SK-N-SH (cell line): ENCODE data around the gene SERPINB2. TPM values are rescaled to one million over a fixed set of nuclear protein-coding genes. Genes with fewer than 3 reads are reported as not detected.
A peak's percentile ranks its signal among the peaks of the same experiment; 100 is the strongest.
"Not testable (repeated sequence)": the region's sequence is repeated elsewhere in the genome, so short reads cannot be mapped to it uniquely, and the experiment has no call there.

Experiments
- CTCF ChIA-PET: fragments of 300-600, 350-600 bp; formaldehyde crosslinking; extraction: SDS; loops from one replicate; lab custom pipeline; 2021; lab: Yijun Ruan, JAX
- POLR2A ChIA-PET: fragments of 350-600 bp; sonication (Branson Sonifier 250); formaldehyde crosslinking; extraction: SDS; loops from one replicate; lab custom pipeline; 2020; ENCODE audit warnings: antibody characterized with exemption, inconsistent platforms; lab: Yijun Ruan, JAX
- DNase-seq: peaks from one replicate; pipeline ENCODE4 v3.0.0; 2012
- H2AFZ ChIP-seq: fragments of 200-600 bp; sonication (generic); 2 replicates; pipeline ENCODE4 v1.8.1; 2016; ENCODE audit warnings: antibody characterized with exemption, mild to moderate bottlenecking, low read depth
- H3F3A ChIP-seq: fragments of 200-600 bp; sonication (generic); replicated peaks from 2 replicates; pipeline ENCODE3; 2016; ENCODE audit warnings: antibody characterized with exemption, mild to moderate bottlenecking; ENCODE audit not compliant: insufficient read depth
- H3K27ac ChIP-seq, 2 experiments: fragments of 200-500 bp in 1 of 2; fragments of 200-600 bp in 1 of 2; sonication (Bioruptor generic) in 1 of 2; sonication (generic), shearing (Covaris generic) in 1 of 2; 2 replicates each; pipeline versions ENCODE4 v1.5.1 to v1.6.1; 2014 to 2016; ENCODE audit warnings: low read depth in 2 of 2, inconsistent platforms in 1 of 2, low read length in 1 of 2, mild to moderate bottlenecking in 1 of 2, mixed read lengths in 1 of 2
- H3K27me3 ChIP-seq: fragments of 200-600 bp; sonication (generic), shearing (Covaris generic); 2 replicates; pipeline ENCODE4 v1.6.1; 2016; ENCODE audit warnings: mixed run types; ENCODE audit not compliant: insufficient read depth
- H3K36me3 ChIP-seq, 2 experiments: fragments of 200-500 bp in 1 of 2; fragments of 200-600 bp in 1 of 2; sonication (Bioruptor generic) in 1 of 2; sonication (generic) in 1 of 2; replicated peaks in 1 of 2; 2 replicates each; pipeline versions ENCODE3 to v1.5.1; 2014 to 2016; ENCODE audit warnings: low read length in 1 of 2, mild to moderate bottlenecking in 1 of 2; ENCODE audit not compliant: insufficient read depth in 2 of 2, control insufficient read depth in 1 of 2
- H3K4me1 ChIP-seq, 2 experiments: fragments of 200-500 bp in 1 of 2; fragments of 200-600 bp in 1 of 2; sonication (Bioruptor generic) in 1 of 2; sonication (generic), shearing (Covaris generic) in 1 of 2; 2 replicates each; pipeline versions ENCODE4 v1.5.1 to v1.6.1; 2014 to 2016; ENCODE audit warnings: low read depth in 1 of 2, low read length in 1 of 2, mixed run types in 1 of 2; ENCODE audit not compliant: insufficient read depth in 2 of 2, control insufficient read depth in 1 of 2
- H3K4me2 ChIP-seq: fragments of 200-600 bp; sonication (generic), shearing (Covaris generic); 2 replicates; pipeline ENCODE4 v1.6.1; 2017; ENCODE audit warnings: mixed run types
- H3K4me3 ChIP-seq, 2 experiments: fragments of 200-500 bp in 1 of 2; fragments of 200-600 bp in 1 of 2; sonication (Bioruptor generic) in 1 of 2; sonication (generic), shearing (Covaris generic) in 1 of 2; 2 replicates each; pipeline versions ENCODE4 v1.5.1 to v1.8.1; 2014 to 2016; ENCODE audit warnings: low read depth in 2 of 2, inconsistent platforms in 1 of 2, low read length in 1 of 2, mild to moderate bottlenecking in 1 of 2, mixed read lengths in 1 of 2, moderate library complexity in 1 of 2
- H3K79me2 ChIP-seq: fragments of 200-600 bp; sonication (generic); 2 replicates; pipeline ENCODE4 v1.8.1; 2017; ENCODE audit warnings: mild to moderate bottlenecking; ENCODE audit not compliant: insufficient read depth
- H3K9ac ChIP-seq: fragments of 200-600 bp; sonication (generic); 2 replicates; pipeline ENCODE4 v1.6.1; 2017; ENCODE audit warnings: mixed run types
- H3K9me2 ChIP-seq: fragments of 200-600 bp; sonication (generic); 2 replicates; pipeline ENCODE4 v1.6.1; 2017; ENCODE audit warnings: mixed run types
- H3K9me3 ChIP-seq: fragments of 200-600 bp; sonication (generic); 2 replicates; pipeline ENCODE4 v1.6.1; 2017; ENCODE audit warnings: mixed run types, mild to moderate bottlenecking, moderate library complexity
- H4K20me1 ChIP-seq: fragments of 200-600 bp; sonication (generic); 2 replicates; pipeline ENCODE4 v1.6.1; 2017; ENCODE audit warnings: mild to moderate bottlenecking, mixed run types; ENCODE audit not compliant: insufficient read depth
- ELF1 ChIP-seq: IDR thresholded peaks from 2 replicates; pipeline ENCODE4 v1.4.0; 2012
- FOXM1 ChIP-seq: IDR thresholded peaks from 2 replicates; pipeline ENCODE4 v1.4.0; 2012; ENCODE audit warnings: low read depth, mild to moderate bottlenecking
- GATA2 ChIP-seq: sonication (generic); formaldehyde crosslinking; IDR thresholded peaks from 2 replicates; pipeline ENCODE4 v1.5.0; 2020; ENCODE audit warnings: mild to moderate bottlenecking, missing genetic modification reagents
- IRF3 ChIP-seq: fragments of 150-350 bp; IDR thresholded peaks from 2 replicates; pipeline ENCODE4 v1.6.1; 2016; ENCODE audit warnings: mild to moderate bottlenecking, low read depth, low read length
- MAX ChIP-seq: IDR thresholded peaks from 2 replicates; pipeline ENCODE4 v1.4.0; 2012; ENCODE audit warnings: low read depth
- MXI1 ChIP-seq: IDR thresholded peaks from 2 replicates; pipeline ENCODE4 v1.6.1; 2012; ENCODE audit warnings: mild to moderate bottlenecking, low read depth, low read length, improper control_type of control experiment
- PBX3 ChIP-seq: IDR thresholded peaks from 2 replicates; pipeline ENCODE4; 2012
- RAD21 ChIP-seq: IDR thresholded peaks from 2 replicates; pipeline ENCODE4 v1.6.1; 2012; ENCODE audit warnings: mild to moderate bottlenecking, low read length
- RFX5 ChIP-seq: IDR thresholded peaks from 2 replicates; pipeline ENCODE4 v1.6.1; 2012; ENCODE audit warnings: mild to moderate bottlenecking, improper control_type of control experiment, low read length
- SIN3A ChIP-seq: IDR thresholded peaks from 2 replicates; pipeline ENCODE4 v1.6.1; 2012; ENCODE audit warnings: low read depth, mild to moderate bottlenecking, low read length, moderate library complexity, borderline replicate concordance
- TAF1 ChIP-seq: IDR thresholded peaks from 2 replicates; pipeline ENCODE4 v1.6.1; 2012; ENCODE audit warnings: low read depth, mild to moderate bottlenecking, low read length, moderate library complexity, borderline replicate concordance
- TEAD4 ChIP-seq: IDR thresholded peaks from 2 replicates; pipeline ENCODE4 v1.4.0; 2012; ENCODE audit warnings: mild to moderate bottlenecking, borderline replicate concordance; ENCODE audit not compliant: insufficient read depth
- YY1 ChIP-seq: IDR thresholded peaks from 2 replicates; pipeline ENCODE4 v1.4.0; 2012; ENCODE audit warnings: low read depth, mild to moderate bottlenecking
- ZBTB33 ChIP-seq: IDR thresholded peaks from 2 replicates; pipeline ENCODE4 v1.4.0; 2012; ENCODE audit warnings: low read depth, borderline replicate concordance
- WGBS: methylation state at CpG from one replicate; pipeline ENCODE4 v1.1.6; 2017; ENCODE audit warnings: low lambda C conversion rate; 5-methylcytosine and 5-hydroxymethylcytosine counted together
- polyA plus RNA-seq, 3 experiments: library from polyadenylated mRNA; depleted of rRNA; stranded (reverse); fragments of >200 nt; gene quantifications; 2 replicates each; pipeline ENCODE4 v1.2.3, GENCODE V29; 2012

The SERPINB2 gene
- polyA plus RNA-seq, 1 of the 3 experiments (the other 2 are of a cell fraction) = 5.9 TPM

GRCh38 chr18:63924551-63924950 is 37.0 kb downstream of the SERPINB2 start:
- H4K20me1 ChIP-seq = no peaks in the 10 kb centered on the region
- no peaks in the 10 kb centered on the region for H3K9me3 ChIP-seq
- 0% methylated on average over 1 of the region's 1 CpG for WGBS
- H3K27me3 ChIP-seq = no peaks in the 10 kb centered on the region; the same call in 1 of the 2 replicates
- no peak overlapping the region for H2AFZ ChIP-seq
- H3K9ac ChIP-seq = no peak overlapping the region
- ChIA-PET POLR2A (no interaction called here), CTCF (interaction anchor here (1.0 to 1.7 kb wide), 2 partner anchors 12 to 30 kb away, joined by 3 to 7 read pairs; no protein-coding TSS in a partner anchor)
- no peak overlapping the region for H3K4me3 ChIP-seq
- H3K4me1 ChIP-seq = no peaks in the 10 kb centered on the region
- 0 out of 2 replicates have a peak, but pooled peaks cover 4% of the 10 kb centered on the region for H3K9me2 ChIP-seq
- H3K4me2 ChIP-seq = no peak overlapping the region; the same call in 1 of the 2 replicates
- no peaks in the 10 kb centered on the region for H3F3A ChIP-seq
- no peaks in the 10 kb centered on the region for H3K79me2 ChIP-seq
- H3K27ac ChIP-seq = peak overlapping the region in 1 of 2 experiments; percentile 25; a peak in 1 of 4 replicates
- no peak for TF ChIP-seq GATA2 (CRISPR knock-in tag)
- TF ChIP-seq TEAD4 = no peak
- no peak for TF ChIP-seq ELF1
- no peak for TF ChIP-seq ZBTB33
- no peak for TF ChIP-seq RAD21
- no peak for TF ChIP-seq RFX5
- TF ChIP-seq YY1 = no peak
- no peak for TF ChIP-seq SIN3A
- TF ChIP-seq IRF3 = no peak
- TF ChIP-seq FOXM1 = no peak
- H3K36me3 ChIP-seq = no peaks in the 10 kb centered on the region
- DNase-seq = no peak

GRCh38 chr18:63928331-63928730 is 40.8 kb downstream of the SERPINB2 start:
- DNase-seq = no peak
- H3K27ac ChIP-seq = no peak overlapping the region
- no peak overlapping the region for H3K9ac ChIP-seq
- POLR2A ChIA-PET = no interaction called here
- no peaks in the 10 kb centered on the region for H4K20me1 ChIP-seq
- no peak overlapping the region for H3K4me3 ChIP-seq
- no peaks in the 10 kb centered on the region for H3K9me3 ChIP-seq
- no peak overlapping the region for H3K4me2 ChIP-seq
- no peaks in the 10 kb centered on the region for H3K79me2 ChIP-seq
- H2AFZ ChIP-seq = no peak overlapping the region
- H3K4me1 ChIP-seq = no peaks in the 10 kb centered on the region
- WGBS = 13% methylated on average over 8 of the region's 8 CpGs
- TF ChIP-seq PBX3 (no peak), MXI1 (no peak), TAF1 (no peak), MAX (no peak)
- TF ChIP-seq, all 33 proteins: peak for 0
- CTCF ChIA-PET = interaction anchor here (1.6 kb wide), 1 partner anchor 8 kb away, joined by 3 read pairs; no protein-coding TSS in a partner anchor
- Histone ChIP-seq H3K27me3 (peaks cover 4% of the 10 kb centered on the region; the same call in 1 of the 2 replicates), H3K9me2 (0 out of 2 replicates have a peak, but pooled peaks cover 4% of the 10 kb centered on the region), H3K36me3 (no peaks in the 10 kb centered on the region), H3F3A (no peaks in the 10 kb centered on the region)

GRCh38 chr18:63929369-63929768 is 41.9 kb downstream of the SERPINB2 start:
- H3K36me3 ChIP-seq, CTCF ChIA-PET, H3K9me2 ChIP-seq, H3K79me2 ChIP-seq, H3K4me2 ChIP-seq, H3K27ac ChIP-seq, H3K27me3 ChIP-seq, H4K20me1 ChIP-seq, H3F3A ChIP-seq, POLR2A ChIA-PET, H3K4me3 ChIP-seq, H2AFZ ChIP-seq, H3K9ac ChIP-seq, H3K4me1 ChIP-seq, H3K9me3 ChIP-seq, DNase-seq: not testable (repeated sequence)
